ENCODE data around the gene UPB1.

- no peak for TF ChIP-seq CTCF (IDR thresholded peaks at IDR 0.05 in 8 of 11, conservative IDR thresholded peaks at IDR 0.05 in 3 of 11)
- TF ChIP-seq POLR2AphosphoS5 (IDR thresholded peaks at IDR 0.05) = no peak
- no peak for TF ChIP-seq POLR2A (IDR thresholded peaks at IDR 0.05)
Observed at GRCh38 chr22:24473284-24473683, 21.8 kb upstream of the UPB1 start.

Measured in spleen (tissue), 7 donors.